ENCODE results near the gene POU6F2.
"Not testable (repeated sequence)": the region's sequence is repeated elsewhere in the genome, so short reads cannot be mapped to it uniquely, and the experiment has no call there.

The POU6F2 gene

GRCh38 chr7:38977685-38978084, at the start of gene POU6F2:
TSS of gene POU6F2 (plus strand) at chr7:38977909. CDS start at chr7:38977954, 45 bp downstream.
- no peak for DNase-seq (ENCODE audit: low read depth)

GRCh38 chr7:38928506-38928905, 49.2 kb upstream of the POU6F2 start:
- DNase-seq (ENCODE audit: low read depth) = no peak

GRCh38 chr7:38929460-38930171, 48.1 kb upstream of the POU6F2 start:
- DNase-seq (ENCODE audit: low read depth) = no peak

GRCh38 chr7:38932509-38933168, 45.1 kb upstream of the POU6F2 start:
- peak; percentile 13 for DNase-seq (ENCODE audit: low read depth)

- no peak for DNase-seq (ENCODE audit: low read depth)
Observed at GRCh38 chr7:38934051-38934450, 43.7 kb upstream of the POU6F2 start.

- no peak for DNase-seq (ENCODE audit: low read depth)
Observed at GRCh38 chr7:38934536-38934935, 43.2 kb upstream of the POU6F2 start.

- no peak for DNase-seq (ENCODE audit: low read depth)
Observed at GRCh38 chr7:38936641-38937040, 41.1 kb upstream of the POU6F2 start.

- no peak for DNase-seq (ENCODE audit: low read depth)
Observed at GRCh38 chr7:38938001-38938485, 39.7 kb upstream of the POU6F2 start.

- no peak for DNase-seq (ENCODE audit: low read depth)
Observed at GRCh38 chr7:38938589-38938988, 39.1 kb upstream of the POU6F2 start.

GRCh38 chr7:38940774-38941173, 36.9 kb upstream of the POU6F2 start:
- DNase-seq (ENCODE audit: low read depth) = no peak

- DNase-seq (ENCODE audit: low read depth) = no peak
Observed at GRCh38 chr7:38942431-38943051, 35.2 kb upstream of the POU6F2 start.

- DNase-seq (ENCODE audit: low read depth) = not testable (repeated sequence)
Observed at GRCh38 chr7:38947541-38947940, 30.2 kb upstream of the POU6F2 start.

GRCh38 chr7:38950309-38950708, 27.4 kb upstream of the POU6F2 start:
- DNase-seq (ENCODE audit: low read depth) = no peak

- DNase-seq (ENCODE audit: low read depth) = no peak
Observed at GRCh38 chr7:38951213-38951612, 26.5 kb upstream of the POU6F2 start.

GRCh38 chr7:38953227-38953626, 24.5 kb upstream of the POU6F2 start:
- no peak for DNase-seq (ENCODE audit: low read depth)

GRCh38 chr7:38953971-38954370, 23.7 kb upstream of the POU6F2 start:
- no peak for DNase-seq (ENCODE audit: low read depth)

- no peak for DNase-seq (ENCODE audit: low read depth)
Observed at GRCh38 chr7:38955892-38956291, 21.8 kb upstream of the POU6F2 start.

- no peak for DNase-seq (ENCODE audit: low read depth)
Observed at GRCh38 chr7:38962028-38962427, 15.7 kb upstream of the POU6F2 start.

GRCh38 chr7:38964921-38965320, 12.8 kb upstream of the POU6F2 start:
- no peak for DNase-seq (ENCODE audit: low read depth)

GRCh38 chr7:38973760-38974159, 3.9 kb upstream of the POU6F2 start:
- no peak for DNase-seq (ENCODE audit: low read depth)

GRCh38 chr7:38975944-38976392, 1.7 kb upstream of the POU6F2 start:
- no peak for DNase-seq (ENCODE audit: low read depth)

GRCh38 chr7:38978491-38978890, 782 bp downstream of the POU6F2 start:
- no peak for DNase-seq (ENCODE audit: low read depth)

- DNase-seq (ENCODE audit: low read depth) = no peak
Observed at GRCh38 chr7:38992203-38992602, 14.5 kb downstream of the POU6F2 start.
